Tongue (tissue), 2 donors: ENCODE measurements around the gene AMIGO2. TPM values are rescaled to one million over a fixed set of nuclear protein-coding genes. Genes with fewer than 3 reads are reported as not detected.

Experiments used
- DNase-seq: peaks from one replicate; pipeline ENCODE4 v3.0.0-alpha.2; 2015
- total RNA-seq: library from RNA; depleted of rRNA; stranded (reverse); fragments of >200 nt; gene quantifications from one replicate; pipeline ENCODE4 v1.2.3, GENCODE V29; 2014

Gene AMIGO2
- total RNA-seq, 1 donor from 2014 or later, result 2.5 TPM

- DNase-seq, result no peak
Observed at GRCh38 chr12:47097276-47097896, 17.6 kb upstream of the AMIGO2 start.

GRCh38 chr12:47095446-47096236, 15.9 kb upstream of the AMIGO2 start:
- DNase-seq, result no peak

- no peak for DNase-seq
Observed at GRCh38 chr12:47094804-47095203, 15.0 kb upstream of the AMIGO2 start.

DNA sequence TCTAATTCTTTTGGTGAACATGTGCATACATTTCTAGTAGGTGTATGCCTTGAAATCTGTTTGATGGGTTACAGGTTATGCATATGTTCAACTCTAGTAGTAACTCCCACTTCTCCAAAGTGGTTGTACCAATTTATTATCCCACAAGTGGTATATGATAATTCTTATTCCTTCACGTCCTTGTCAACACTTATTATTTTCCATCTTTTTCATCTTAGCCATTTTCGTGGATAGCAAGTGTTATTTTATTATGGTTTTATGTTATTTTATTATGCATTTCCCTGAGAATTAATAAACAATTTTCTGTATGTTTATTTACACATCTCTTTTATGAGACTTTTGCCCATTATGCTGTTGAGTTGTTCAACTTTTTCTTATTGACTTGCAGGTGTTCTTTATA, 11.2 kb upstream of the AMIGO2 start:
- DNase-seq, result no peak

DNA sequence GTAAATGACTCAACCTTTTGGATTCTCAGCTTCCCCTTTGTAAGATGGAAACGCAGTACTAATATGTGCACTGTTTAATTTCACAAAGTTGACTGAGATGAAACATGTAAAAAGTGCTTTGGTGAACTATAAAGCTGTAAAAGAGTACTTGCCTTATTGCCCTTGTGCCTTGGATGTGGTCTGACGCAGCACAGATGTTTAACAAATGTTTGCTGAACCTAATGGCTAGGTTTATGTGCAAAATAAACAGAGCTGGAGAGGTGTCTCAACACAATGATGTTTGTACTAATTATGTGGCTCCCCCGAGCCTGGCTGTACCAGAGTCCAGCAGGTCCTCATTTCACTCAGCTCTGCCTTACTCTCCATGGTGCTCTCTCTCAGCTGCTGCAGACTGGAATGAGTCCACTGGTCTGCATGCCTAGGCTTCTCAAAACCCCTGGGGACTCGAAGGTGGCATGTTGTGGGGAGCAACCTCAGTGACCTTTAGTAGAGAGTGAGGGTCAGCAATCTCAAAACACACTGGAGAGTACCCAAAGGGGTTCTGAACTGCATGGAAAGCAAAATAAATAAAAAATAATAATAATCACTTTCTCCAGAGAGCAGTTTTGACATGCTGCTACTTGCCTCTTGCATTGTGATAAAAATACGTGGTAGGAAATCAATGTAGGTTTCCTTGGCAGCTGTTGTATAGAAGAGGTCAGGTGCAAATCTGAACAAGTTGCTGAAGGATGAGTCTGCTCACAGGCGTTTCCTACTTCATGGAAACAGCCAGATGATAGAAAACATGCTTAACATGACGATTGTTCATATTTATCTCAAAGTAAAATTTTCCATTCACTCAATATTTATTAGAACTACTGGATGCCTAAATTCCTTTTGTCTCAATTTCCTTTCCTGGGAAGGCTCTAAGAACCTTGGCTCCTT, 8.5 kb upstream of the AMIGO2 start:
- DNase-seq, result peak; percentile 35

- no peak for DNase-seq
Observed at GRCh38 chr12:47087088-47087688, 7.4 kb upstream of the AMIGO2 start.

- DNase-seq, result no peak
Observed at GRCh38 chr12:47085815-47086252, 6.1 kb upstream of the AMIGO2 start.

DNA sequence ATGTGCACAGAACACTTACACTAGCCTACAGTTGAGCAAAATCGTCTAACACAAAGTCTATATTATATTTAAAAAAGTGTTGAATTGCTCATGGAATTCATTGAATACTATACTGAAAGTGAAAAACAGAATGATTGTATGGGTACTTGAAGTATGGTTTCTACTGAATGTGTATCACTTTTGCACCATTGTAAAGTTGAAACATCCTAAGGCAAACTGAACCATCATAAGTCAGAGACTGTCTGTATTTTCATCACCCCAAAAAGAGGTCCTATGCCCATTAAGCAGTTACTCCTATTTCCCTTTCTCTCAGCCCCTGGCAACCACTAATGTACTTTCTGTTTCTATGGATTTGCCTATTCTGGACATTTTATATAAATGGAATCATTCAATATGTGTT, 4.4 kb upstream of the AMIGO2 start:
- no peak for DNase-seq

GRCh38 chr12:47082796-47083621, 3.2 kb upstream of the AMIGO2 start:
- DNase-seq, result no peak

- no peak for DNase-seq
Observed at GRCh38 chr12:47082283-47082682, 2.5 kb upstream of the AMIGO2 start.

DNA sequence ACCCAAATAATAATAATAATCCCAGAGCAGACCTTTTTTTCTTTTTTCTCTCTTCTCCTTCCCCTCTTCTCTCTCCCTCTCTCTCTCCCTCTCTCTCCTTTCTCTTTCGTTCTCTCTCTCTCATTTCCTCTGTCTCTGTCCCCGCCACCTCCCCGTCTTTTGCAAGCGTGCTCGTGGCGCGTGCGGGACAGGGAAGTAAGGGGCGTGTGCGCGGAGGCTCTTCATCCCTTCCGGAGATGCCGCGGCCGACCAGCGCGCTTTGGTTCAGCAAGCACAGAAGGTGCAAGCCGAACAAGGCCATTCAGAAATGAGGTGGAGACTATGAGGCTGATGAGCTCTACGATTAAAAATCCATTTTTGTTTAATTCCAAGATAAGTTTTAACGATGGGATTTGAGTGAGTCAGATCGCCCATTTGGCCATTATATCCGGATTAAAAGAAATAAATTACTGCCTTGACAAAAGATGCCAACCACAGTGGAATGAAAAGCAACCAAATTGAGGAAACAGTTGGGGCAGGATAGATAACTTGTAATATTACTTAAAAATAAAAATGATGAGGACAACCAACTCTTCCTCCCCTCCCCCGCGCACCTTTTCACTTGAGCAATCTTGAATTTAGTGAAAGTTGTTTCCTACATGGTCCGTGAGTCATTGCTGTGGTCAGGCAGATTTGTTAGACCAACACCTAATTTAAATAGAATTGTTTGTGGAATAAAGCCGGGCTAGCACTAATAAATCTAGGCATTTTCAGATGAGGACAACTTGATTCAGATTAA, 1.2 kb upstream of the AMIGO2 start:
- peak; percentile 22 for DNase-seq

GRCh38 chr12:47079981-47080724, 394 bp upstream of the AMIGO2 start:
- DNase-seq, result peak; percentile 50

DNA sequence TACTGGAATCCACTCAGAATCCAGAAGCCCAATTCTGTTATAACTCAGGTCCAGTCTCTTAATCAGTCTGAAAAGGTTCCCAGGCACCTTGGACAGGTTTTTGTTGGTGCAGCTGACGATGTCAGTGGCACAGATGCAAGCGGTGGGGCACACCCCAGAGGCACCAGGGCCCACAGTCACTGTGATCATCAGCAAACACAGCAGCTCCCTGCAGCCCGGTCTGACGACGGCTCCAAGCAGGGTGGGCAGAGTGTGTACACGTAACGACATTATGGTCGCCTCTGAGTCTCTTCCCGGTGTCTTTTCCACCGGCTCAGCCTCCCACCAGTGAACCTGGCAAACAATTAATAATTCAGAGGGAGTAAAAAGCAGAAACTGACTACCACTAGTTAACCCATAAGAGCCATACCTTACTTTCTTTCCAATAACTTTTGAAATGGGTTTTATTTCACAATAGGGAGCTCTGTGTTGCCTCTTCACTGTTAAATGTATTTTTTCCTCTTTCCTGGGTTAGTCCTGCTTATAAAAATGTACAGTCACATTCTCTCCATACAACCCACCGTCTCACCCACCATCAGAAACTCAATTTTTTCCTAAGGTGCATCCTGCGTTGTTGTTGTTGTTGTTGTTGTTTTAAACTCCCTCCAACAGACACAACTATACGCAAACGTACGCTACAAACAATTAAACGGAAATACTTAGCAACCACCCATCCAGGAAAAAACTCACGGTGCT, 859 bp downstream of the AMIGO2 start:
- DNase-seq, result no peak

- DNase-seq, result no peak
Observed at GRCh38 chr12:47078086-47078395, 1.7 kb downstream of the AMIGO2 start.

GRCh38 chr12:47077206-47078085, 2.3 kb downstream of the AMIGO2 start:
- DNase-seq, result no peak

GRCh38 chr12:47075192-47076084, 4.3 kb downstream of the AMIGO2 start:
- DNase-seq, result no peak

DNA sequence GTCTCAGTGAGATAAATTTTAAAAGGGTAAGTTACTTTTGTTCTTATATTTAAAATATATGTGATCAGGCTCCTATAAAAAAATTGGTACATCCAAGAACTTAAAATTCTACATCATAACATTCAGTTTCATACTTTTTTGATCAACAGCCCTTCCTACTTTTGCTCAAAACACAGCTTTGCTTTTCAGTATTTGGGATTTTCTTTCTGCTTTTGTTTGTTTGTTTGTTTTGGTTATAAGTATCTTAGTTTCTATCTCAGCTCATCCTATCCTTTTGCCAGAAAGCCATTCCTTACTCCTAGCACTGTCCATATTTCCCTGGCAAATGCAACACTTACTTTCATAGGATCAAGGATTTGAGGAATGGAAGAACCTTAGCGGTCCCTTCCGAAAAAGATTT, 5.0 kb downstream of the AMIGO2 start:
- DNase-seq, result no peak
